ENCODE measurements around the gene ERGIC3. TPM values are rescaled to one million over a fixed set of nuclear protein-coding genes. Genes with fewer than 3 reads are reported as not detected.

The ERGIC3 gene
- total and polyA plus RNA-seq, 2 of the 13 experiments (the other 11 are each of a cell fraction or from before 2014, with no cell fraction given) = 407 to 670 TPM

DNA sequence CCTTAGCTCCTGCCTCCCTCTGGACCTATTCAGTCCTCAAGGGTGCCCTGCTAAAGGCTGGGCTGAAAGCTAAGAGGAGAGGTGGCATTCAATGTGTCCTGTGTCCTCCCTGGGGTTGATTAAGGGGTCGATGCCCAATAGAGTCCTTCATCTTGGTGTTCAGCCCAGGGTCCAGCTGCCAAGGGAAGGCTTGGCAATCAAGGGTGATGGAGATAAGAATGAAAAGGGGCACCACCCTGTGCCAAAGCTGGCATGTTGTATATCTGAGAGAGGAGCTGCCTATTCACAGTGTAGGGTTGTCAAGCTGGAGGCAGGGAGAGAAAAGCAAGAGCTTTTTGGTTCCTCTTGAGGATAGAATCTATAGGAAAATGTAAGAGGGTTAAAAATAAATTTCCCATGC lies 24.8 kb upstream of the ERGIC3 start:
- CTCF ChIA-PET (ENCODE audit: low intra/inter-chr PET ratio, low total read pairs) = no interaction called here
- in situ Hi-C loops (cut with HindIII; ENCODE audit: extremely low pct_ligation_motif_present, low pct_unique_long_range_greater_than_20kb) = no loop called here
- H3K4me1 ChIP-seq (ENCODE audit: insufficient read depth, low read length) = peaks cover 13% of the 10 kb centered on the region
- no peak for DNase-seq (ENCODE audit: low spot score)
- POLR2A ChIA-PET = interaction anchor here (1.1 to 1.6 kb wide), 2 partner anchors 23 to 25 kb away, joined by 3 to 4 read pairs; partner anchors contain the start of gene ERGIC3
- H3K27ac ChIP-seq (ENCODE audit: extremely low read length, insufficient read depth, low read length) = no peak overlapping the region
- TF ChIP-seq RARG (CRISPR knock-in tag; IDR thresholded peaks at IDR 0.05; ENCODE audit: low read depth) (no peak), MED8 (CRISPR knock-in tag; IDR thresholded peaks at IDR 0.05; ENCODE audit: insufficient replicate concordance) (no peak), MTA1 (CRISPR knock-in tag; IDR thresholded peaks at IDR 0.05; ENCODE audit: borderline replicate concordance) (0 out of 2 replicates have a peak, but pooled peaks have one; percentile 14), SALL2 (CRISPR knock-in tag; IDR thresholded peaks at IDR 0.05) (no peak), NFIB (CRISPR knock-in tag; IDR thresholded peaks at IDR 0.05; ENCODE audit: borderline replicate concordance) (peak; percentile 52; the same call in 1 of the 2 replicates), PITX1 (CRISPR knock-in tag; IDR thresholded peaks at IDR 0.05) (no peak), GLMP (CRISPR knock-in tag; IDR thresholded peaks at IDR 0.05; ENCODE audit: borderline replicate concordance) (no peak), PBX2 (CRISPR knock-in tag; IDR thresholded peaks at IDR 0.05) (no peak), BATF2 (CRISPR knock-in tag; IDR thresholded peaks at IDR 0.05) (no peak)
- ATAC-seq = no peak
- no TSS peak for BruUV-seq (replicated peaks)
- H4K20me1 ChIP-seq (ENCODE audit: insufficient read depth, low read length) = no peaks in the 10 kb centered on the region
- H2AFZ ChIP-seq (ENCODE audit: low read length) = no peak overlapping the region
- no peak overlapping the region for H3K4me3 ChIP-seq (replicated peaks in 1 of 3; ENCODE audit: insufficient read depth in 1 of 3, low read depth in 2 of 3, low read length in 3 of 3)
- intact Hi-C loops (cut with micrococcal nuclease; ENCODE audit: unreplicated experiment) = no loop called here
- no peak overlapping the region for H3K9ac ChIP-seq (ENCODE audit: insufficient read depth, low read depth, low read length)
- H3K4me2 ChIP-seq (ENCODE audit: low read depth, low read length) = no peak overlapping the region
- no peaks in the 10 kb centered on the region for H3K27me3 ChIP-seq (ENCODE audit: control insufficient read depth in 1 of 2, insufficient read depth in 2 of 2, low read length in 2 of 2)
- WGBS (ENCODE audit: low lambda C conversion rate) = 96% methylated on average over 1 of the region's 1 CpG
- no peak for FAIRE-seq
- peaks cover 9 to 18% of the 10 kb centered on the region in 2 experiments for H3K36me3 ChIP-seq (replicated peaks in 1 of 2; ENCODE audit: control insufficient read depth in 1 of 2, insufficient read depth in 2 of 2, low read length in 2 of 2)
- no peaks in the 10 kb centered on the region for H3K9me3 ChIP-seq (ENCODE audit: low read length)
- H3K79me2 ChIP-seq (ENCODE audit: insufficient read depth, low read length) = no peaks in the 10 kb centered on the region
